CD14-positive monocyte (primary cell): ENCODE results near the gene EPS8L3. TPM values are rescaled to one million over a fixed set of nuclear protein-coding genes. Genes with fewer than 3 reads are reported as not detected.

Experiments used
- DNase-seq, 3 donors: peaks; one replicate each; pipeline ENCODE4 v3.0.0-alpha.2; 2011 to 2022
- H2AFZ ChIP-seq: 2 replicates; pipeline ENCODE4 v1.6.0; 2012; ENCODE audit warnings: mild to moderate bottlenecking, low read depth, low read length, inconsistent platforms; ENCODE audit not compliant: insufficient read depth, poor library complexity, severe bottlenecking
- H3K27ac ChIP-seq, 2 donors: 1 replicate in 1 of 2; 2 replicates in 1 of 2; pipeline ENCODE4 v1.5.1; 2012 to 2013; ENCODE audit warnings: low read length in 2 of 2, control low read depth in 1 of 2, inconsistent platforms in 1 of 2, low read depth in 1 of 2, mild to moderate bottlenecking in 1 of 2
- H3K27me3 ChIP-seq, 2 donors: one replicate each; pipeline versions ENCODE4 v1.6.0 to v1.6.1; 2011 to 2013; ENCODE audit warnings: low read length in 2 of 2; ENCODE audit not compliant: control insufficient read depth in 2 of 2, insufficient read depth in 2 of 2
- H3K36me3 ChIP-seq, 2 donors: replicated peaks in 1 of 2; 1 replicate in 1 of 2; 2 replicates in 1 of 2; pipeline versions ENCODE4 v1.5.1 to v1.6.1; 2012 to 2013; ENCODE audit warnings: low read length in 2 of 2, control low read depth in 1 of 2, inconsistent platforms in 1 of 2, mild to moderate bottlenecking in 1 of 2; ENCODE audit not compliant: insufficient read depth in 2 of 2, control insufficient read depth in 1 of 2
- H3K4me1 ChIP-seq, 2 donors: 1 replicate in 1 of 2; 2 replicates in 1 of 2; pipeline versions ENCODE4 v1.5.1 to v1.6.1; 2012 to 2013; ENCODE audit warnings: low read length in 2 of 2, control low read depth in 1 of 2, inconsistent platforms in 1 of 2, mild to moderate bottlenecking in 1 of 2, moderate library complexity in 1 of 2; ENCODE audit not compliant: insufficient read depth in 2 of 2, control insufficient read depth in 1 of 2
- H3K4me2 ChIP-seq: replicated peaks from 2 replicates; pipeline ENCODE3; 2012; ENCODE audit warnings: low read length, moderate library complexity, mild to moderate bottlenecking; ENCODE audit not compliant: poor library complexity, severe bottlenecking; ENCODE audit errors: extremely low read depth
- H3K4me3 ChIP-seq, 3 experiments: fragments of 200-600 bp in 1 of 3; sonication (generic) in 1 of 3; replicated peaks in 1 of 3; 1 replicate in 2 of 3; 2 replicates in 1 of 3; pipeline ENCODE4 v1.5.1; 2011 to 2013; ENCODE audit warnings: low read length in 3 of 3, mild to moderate bottlenecking in 3 of 3, control low read depth in 2 of 3, low read depth in 2 of 3, inconsistent platforms in 1 of 3, moderate library complexity in 1 of 3
- H3K79me2 ChIP-seq: 2 replicates; pipeline ENCODE4 v1.6.0; 2012; ENCODE audit warnings: mild to moderate bottlenecking, control low read depth, inconsistent platforms, low read length, moderate library complexity; ENCODE audit not compliant: insufficient read depth
- H3K9ac ChIP-seq: 2 replicates; pipeline ENCODE4 v1.6.0; 2017; ENCODE audit warnings: low read length, mild to moderate bottlenecking; ENCODE audit not compliant: insufficient read depth, poor library complexity, severe bottlenecking
- H3K9me3 ChIP-seq, 2 donors: replicated peaks in 1 of 2; 1 replicate in 1 of 2; 2 replicates in 1 of 2; pipeline versions ENCODE4 v1.5.1 to v1.6.1; 2012 to 2013; ENCODE audit warnings: low read length in 2 of 2, control low read depth in 1 of 2; ENCODE audit not compliant: control insufficient read depth in 1 of 2, insufficient read depth in 1 of 2
- H4K20me1 ChIP-seq: 2 replicates; pipeline ENCODE4 v1.6.0; 2012; ENCODE audit warnings: mild to moderate bottlenecking, low read length, control low read depth, moderate library complexity; ENCODE audit not compliant: insufficient read depth
- H3K27ac Mint-ChIP-seq, 7 donors: one replicate each; pipeline ENCODE4 v1.8.0; 2020; ENCODE audit warnings: mild to moderate bottlenecking in 7 of 7, mixed read lengths in 7 of 7, moderate library complexity in 6 of 7, inconsistent platforms in 2 of 7
- H3K27me3 Mint-ChIP-seq, 3 donors: one replicate each; pipeline ENCODE4 v1.8.0; 2021 to 2022; ENCODE audit warnings: low read depth in 3 of 3, mild to moderate bottlenecking in 3 of 3, mixed read lengths in 3 of 3, moderate library complexity in 3 of 3, inconsistent platforms in 1 of 3
- H3K36me3 Mint-ChIP-seq, 2 donors: one replicate each; pipeline ENCODE4 v1.8.0; 2020; ENCODE audit warnings: mixed read lengths in 2 of 2, inconsistent platforms in 1 of 2, mild to moderate bottlenecking in 1 of 2
- H3K4me1 Mint-ChIP-seq: one replicate; pipeline ENCODE4 v1.8.0; 2020; ENCODE audit warnings: mild to moderate bottlenecking, mixed read lengths
- H3K4me3 Mint-ChIP-seq, 2 donors: one replicate each; pipeline ENCODE4 v1.8.0; 2020; ENCODE audit warnings: mild to moderate bottlenecking in 2 of 2, mixed read lengths in 2 of 2, moderate library complexity in 1 of 2
- H3K9me3 Mint-ChIP-seq, 7 donors: one replicate each; pipeline ENCODE4 v1.8.0; 2020 to 2022; ENCODE audit warnings: mixed read lengths in 7 of 7, mild to moderate bottlenecking in 6 of 7, moderate library complexity in 6 of 7, inconsistent platforms in 2 of 7
- CTCF ChIP-seq: fragments of 200-600 bp; IDR thresholded peaks from one replicate; pipeline ENCODE4 v1.8.0; 2022; ENCODE audit warnings: antibody characterized with exemption, mild to moderate bottlenecking
- WGBS: methylation state at CpG from one replicate; pipeline ENCODE4 v1.1.5; 2013; ENCODE audit warnings: missing lambda C conversion rate; ENCODE audit not compliant: insufficient coverage; 5-methylcytosine and 5-hydroxymethylcytosine counted together
- intact Hi-C, 2 donors: fragments of 100-400 bp; cut with micrococcal nuclease; formaldehyde crosslinking; loops; one replicate each; pipeline versions ENCODE4 v1.15.0 to v1.15.1; 2023
- polyA plus RNA-seq, 3 donors: library from polyadenylated mRNA; depleted of rRNA in 1 of 3; unstranded in 2 of 3; stranded (reverse) in 1 of 3; fragments of 300-500 nt in 2 of 3; fragments of >200 nt in 1 of 3; fragmentation: Illumina TruSeq in 2 of 3; gene quantifications; 1 replicate in 2 of 3; 2 replicates in 1 of 3; pipeline ENCODE4 v1.2.3, GENCODE V29; 2012 to 2021

EPS8L3 gene
- polyA plus RNA-seq, 3 donors, result not detected

DNA sequence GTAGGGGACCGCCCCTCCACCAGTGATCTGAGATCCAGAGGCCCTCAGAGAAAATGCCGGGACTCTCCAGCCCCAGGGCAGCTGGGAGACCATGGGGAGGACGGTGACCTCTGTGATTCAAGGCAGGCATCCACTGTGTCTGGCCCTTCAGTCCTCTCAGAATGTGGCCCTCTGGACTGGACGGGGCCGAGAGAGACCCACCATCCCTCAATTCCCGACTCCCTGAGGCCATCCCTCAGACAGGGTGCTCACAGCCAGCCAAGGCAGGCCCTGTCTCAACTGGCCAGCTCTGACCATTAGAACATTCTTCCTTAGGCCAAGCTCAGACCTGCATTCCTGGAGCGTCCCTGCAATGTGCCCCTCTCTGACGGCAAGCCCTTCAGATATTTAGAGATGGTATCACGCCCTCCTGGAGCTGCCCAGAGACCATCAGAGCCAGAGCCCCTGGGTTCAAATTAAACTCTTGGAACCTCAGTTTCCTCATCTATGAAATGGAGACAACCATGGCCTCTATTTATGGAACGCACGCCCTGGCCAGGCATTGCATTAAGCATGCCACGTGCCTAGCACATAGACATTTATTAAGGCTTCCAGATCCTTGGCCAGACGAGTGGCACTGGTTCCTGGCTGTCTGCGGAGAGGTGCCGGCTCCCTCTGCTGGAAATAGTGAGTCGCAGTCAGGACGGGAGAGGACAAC lies 9.6 kb upstream of the EPS8L3 start:
- peak; percentile 81 for TF ChIP-seq CTCF
- peak; percentile 72 to 82 (median 78) for DNase-seq
- Mint-ChIP-seq H3K27me3 (peaks cover 0 to 15% (median 13%) of the 10 kb centered on the region in 3 donors), H3K4me3 (no peak overlapping the region), H3K4me1 (peaks cover 4% of the 10 kb centered on the region), H3K9me3 (no peaks in the 10 kb centered on the region), H3K36me3 (no peaks in the 10 kb centered on the region), H3K27ac (peak overlapping the region in 1 of 7 donors; percentile 19)
- Histone ChIP-seq H3K27me3 (no peaks in the 10 kb centered on the region), H3K27ac (no peak overlapping the region), H3K4me2 (no peak overlapping the region), H4K20me1 (no peaks in the 10 kb centered on the region), H3K9me3 (no peaks in the 10 kb centered on the region), H3K9ac (no peak overlapping the region), H2AFZ (no peak overlapping the region), H3K79me2 (no peaks in the 10 kb centered on the region), H3K4me1 (no peaks in the 10 kb centered on the region), H3K36me3 (no peaks in the 10 kb centered on the region), H3K4me3 (no peak overlapping the region)
- 42% methylated on average over 15 of the region's 17 CpGs for WGBS
- intact Hi-C loops, result loop anchor here (2.0 to 5.0 kb wide), 3 partner anchors 131 to 227 kb away; partner anchors contain the start of gene GNAI3 (in 1 of the 2)

DNA sequence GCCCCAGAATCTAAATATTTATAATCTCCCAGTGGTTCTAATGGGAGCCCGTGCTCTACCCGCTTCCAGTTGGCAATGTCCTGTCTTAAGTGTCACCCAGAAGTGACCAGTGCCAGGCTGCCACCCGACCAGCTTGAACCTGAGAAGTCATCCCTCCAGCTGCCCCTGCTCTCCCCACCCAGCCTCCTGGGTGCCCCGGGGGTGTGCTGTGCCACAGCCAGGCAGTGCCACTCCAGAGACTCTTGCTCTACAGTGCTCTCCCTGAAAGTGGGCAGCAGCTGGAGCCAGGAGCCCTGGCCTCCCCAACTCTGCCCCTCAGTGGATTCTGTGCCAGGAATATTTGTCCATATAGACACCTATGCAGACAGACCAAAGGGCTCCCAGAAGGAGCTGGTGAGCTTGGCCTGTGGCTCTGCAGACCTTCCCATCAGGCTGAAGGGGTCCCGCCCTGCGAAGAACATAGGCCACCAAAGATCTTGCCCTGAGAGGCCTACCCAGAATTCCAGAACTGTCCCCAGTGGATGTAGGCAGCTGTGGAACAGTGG lies 9.0 kb upstream of the EPS8L3 start:
- H3K4me2 ChIP-seq, result no peak overlapping the region
- H3K9ac ChIP-seq, result no peak overlapping the region
- Mint-ChIP-seq H3K4me1 (peaks cover 4% of the 10 kb centered on the region), H3K27ac (no peak overlapping the region), H3K27me3 (peaks cover 0 to 15% (median 13%) of the 10 kb centered on the region in 3 donors), H3K36me3 (no peaks in the 10 kb centered on the region), H3K4me3 (no peak overlapping the region), H3K9me3 (no peaks in the 10 kb centered on the region)
- no peaks in the 10 kb centered on the region for H3K27me3 ChIP-seq
- no peaks in the 10 kb centered on the region for H3K36me3 ChIP-seq
- H4K20me1 ChIP-seq, result no peaks in the 10 kb centered on the region
- no peak overlapping the region for H2AFZ ChIP-seq
- H3K9me3 ChIP-seq, result no peaks in the 10 kb centered on the region
- 98% methylated on average over 6 of the region's 6 CpGs for WGBS
- no peak overlapping the region for H3K4me3 ChIP-seq
- no peaks in the 10 kb centered on the region for H3K79me2 ChIP-seq
- TF ChIP-seq CTCF, result no peak
- no peak for DNase-seq
- no peak overlapping the region for H3K27ac ChIP-seq
- H3K4me1 ChIP-seq, result no peaks in the 10 kb centered on the region
- intact Hi-C loops, result loop anchor here (2.0 to 5.0 kb wide), 3 partner anchors 130 to 226 kb away; partner anchors contain the start of gene GNAI3 (in 1 of the 2)
